SU-DHL-6 (cell line): ENCODE results near the gene ARHGEF4.

ENCODE experiments used
- H2AFZ ChIP-seq: fragments of 200-600 bp; sonication (generic); 2 replicates; pipeline ENCODE4 v1.6.1; 2014; ENCODE audit warnings: low read depth, mild to moderate bottlenecking, moderate library complexity, mixed read lengths, antibody characterized with exemption, low read length; ENCODE audit not compliant: severe bottlenecking
- H3F3A ChIP-seq: fragments of 200-600 bp; shearing (Covaris generic); 2 replicates; pipeline ENCODE4 v1.6.0; 2016; ENCODE audit warnings: antibody characterized with exemption, mild to moderate bottlenecking; ENCODE audit not compliant: insufficient read depth
- H3K27ac ChIP-seq: fragments of 200-600 bp; sonication (generic); 2 replicates; pipeline ENCODE4 v1.5.1; 2016; ENCODE audit warnings: low read depth, mild to moderate bottlenecking, low read length, moderate library complexity, mixed read lengths
- H3K27me3 ChIP-seq: fragments of 200-600 bp; sonication (generic), shearing (Covaris generic); 2 replicates; pipeline ENCODE4 v1.6.0; 2014; ENCODE audit warnings: mild to moderate bottlenecking, low read length
- H3K36me3 ChIP-seq: fragments of 200-600 bp; sonication (generic); 2 replicates; pipeline ENCODE4 v1.6.1; 2014; ENCODE audit warnings: mild to moderate bottlenecking, low read length, mixed read lengths
- H3K4me2 ChIP-seq: fragments of 300-600, 200-600 bp; shearing (Covaris generic), sonication (generic); 2 replicates; pipeline ENCODE4 v1.6.0; 2014; ENCODE audit warnings: low read length, low read depth, mild to moderate bottlenecking; ENCODE audit not compliant: poor library complexity, severe bottlenecking
- H3K4me3 ChIP-seq: fragments of 200-600 bp; sonication (generic); 2 replicates; pipeline ENCODE4 v1.5.1; 2014; ENCODE audit warnings: antibody characterized with exemption, low read length, mild to moderate bottlenecking, mixed read lengths; ENCODE audit not compliant: insufficient read depth, poor library complexity, severe bottlenecking
- H3K79me2 ChIP-seq: fragments of 200-600 bp; sonication (generic); 2 replicates; pipeline ENCODE4 v1.6.1; 2014; ENCODE audit warnings: mild to moderate bottlenecking, low read length, moderate library complexity; ENCODE audit not compliant: insufficient read depth
- H3K9ac ChIP-seq: fragments of 200-600 bp; sonication (generic); 2 replicates; pipeline ENCODE4 v1.7.0; 2014; ENCODE audit warnings: mild to moderate bottlenecking, low read length
- H3K9me2 ChIP-seq: fragments of 200-600 bp; sonication (generic); replicated peaks from 2 replicates; pipeline ENCODE4 v1.6.1; 2014; ENCODE audit warnings: low read length; ENCODE audit not compliant: insufficient read depth
- H3K9me3 ChIP-seq: fragments of 200-600 bp; sonication (generic); 2 replicates; pipeline ENCODE4 v1.6.1; 2014; ENCODE audit warnings: low read length, mixed read lengths; ENCODE audit not compliant: insufficient read depth
- H4K20me1 ChIP-seq: fragments of 200-600 bp; sonication (generic); 2 replicates; pipeline ENCODE4 v1.6.1; 2014; ENCODE audit warnings: low read depth, mild to moderate bottlenecking, antibody characterized with exemption, low read length, moderate library complexity, mixed read lengths
- EZH2phosphoT487 ChIP-seq: fragments of 200-600 bp; sonication (generic), shearing (Covaris generic); conservative IDR thresholded peaks from 2 replicates; pipeline ENCODE4 v1.6.1; 2018; ENCODE audit warnings: mild to moderate bottlenecking, antibody characterized with exemption, low read length, moderate library complexity, mixed read lengths
- TF ChIP-seq, protein P1 (sequence below): fragments of 200-600 bp; sonication (generic); IDR thresholded peaks from one replicate; pipeline ENCODE4 v1.5.1; 2017; ENCODE audit warnings: antibody characterized with exemption, mild to moderate bottlenecking, low read length, moderate library complexity; ENCODE audit not compliant: insufficient read depth, poor library complexity, severe bottlenecking

The ARHGEF4 gene

DNA sequence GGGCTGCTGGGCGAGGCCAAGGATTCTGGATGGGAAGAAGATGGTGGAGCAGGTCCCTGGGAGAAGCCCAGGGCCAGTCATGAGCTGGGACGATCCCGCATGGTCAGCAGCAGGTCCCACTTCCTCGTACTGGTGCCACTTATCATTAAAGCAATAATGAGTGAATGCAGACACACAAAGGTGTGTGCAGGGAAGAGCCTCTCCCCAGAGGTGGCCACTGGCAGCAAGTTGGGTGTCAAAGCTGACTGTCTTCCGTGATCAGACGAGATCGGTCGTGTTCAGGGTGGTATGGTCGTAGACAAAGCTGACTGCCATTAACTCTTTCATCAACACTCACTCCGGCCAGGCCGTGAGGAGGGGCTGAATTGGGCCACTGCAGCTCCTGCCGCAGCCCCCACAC, 10.3 kb upstream of the ARHGEF4 start:
- H3K9me2 ChIP-seq, result no peaks in the 10 kb centered on the region
- H2AFZ ChIP-seq, result no peak overlapping the region
- H3K4me2 ChIP-seq, result no peak overlapping the region
- H3K4me3 ChIP-seq, result no peak overlapping the region
- H3K79me2 ChIP-seq, result no peaks in the 10 kb centered on the region
- no peak overlapping the region for H3K9ac ChIP-seq
- H3K36me3 ChIP-seq, result no peaks in the 10 kb centered on the region
- H3K27me3 ChIP-seq, result no peaks in the 10 kb centered on the region
- no peaks in the 10 kb centered on the region for H4K20me1 ChIP-seq
- H3K9me3 ChIP-seq, result no peaks in the 10 kb centered on the region
- TF ChIP-seq, protein P1, sequence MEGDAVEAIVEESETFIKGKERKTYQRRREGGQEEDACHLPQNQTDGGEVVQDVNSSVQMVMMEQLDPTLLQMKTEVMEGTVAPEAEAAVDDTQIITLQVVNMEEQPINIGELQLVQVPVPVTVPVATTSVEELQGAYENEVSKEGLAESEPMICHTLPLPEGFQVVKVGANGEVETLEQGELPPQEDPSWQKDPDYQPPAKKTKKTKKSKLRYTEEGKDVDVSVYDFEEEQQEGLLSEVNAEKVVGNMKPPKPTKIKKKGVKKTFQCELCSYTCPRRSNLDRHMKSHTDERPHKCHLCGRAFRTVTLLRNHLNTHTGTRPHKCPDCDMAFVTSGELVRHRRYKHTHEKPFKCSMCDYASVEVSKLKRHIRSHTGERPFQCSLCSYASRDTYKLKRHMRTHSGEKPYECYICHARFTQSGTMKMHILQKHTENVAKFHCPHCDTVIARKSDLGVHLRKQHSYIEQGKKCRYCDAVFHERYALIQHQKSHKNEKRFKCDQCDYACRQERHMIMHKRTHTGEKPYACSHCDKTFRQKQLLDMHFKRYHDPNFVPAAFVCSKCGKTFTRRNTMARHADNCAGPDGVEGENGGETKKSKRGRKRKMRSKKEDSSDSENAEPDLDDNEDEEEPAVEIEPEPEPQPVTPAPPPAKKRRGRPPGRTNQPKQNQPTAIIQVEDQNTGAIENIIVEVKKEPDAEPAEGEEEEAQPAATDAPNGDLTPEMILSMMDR, result no peak
- no peak for TF ChIP-seq EZH2phosphoT487
- H3F3A ChIP-seq, result no peaks in the 10 kb centered on the region
- H3K27ac ChIP-seq, result no peak overlapping the region

DNA sequence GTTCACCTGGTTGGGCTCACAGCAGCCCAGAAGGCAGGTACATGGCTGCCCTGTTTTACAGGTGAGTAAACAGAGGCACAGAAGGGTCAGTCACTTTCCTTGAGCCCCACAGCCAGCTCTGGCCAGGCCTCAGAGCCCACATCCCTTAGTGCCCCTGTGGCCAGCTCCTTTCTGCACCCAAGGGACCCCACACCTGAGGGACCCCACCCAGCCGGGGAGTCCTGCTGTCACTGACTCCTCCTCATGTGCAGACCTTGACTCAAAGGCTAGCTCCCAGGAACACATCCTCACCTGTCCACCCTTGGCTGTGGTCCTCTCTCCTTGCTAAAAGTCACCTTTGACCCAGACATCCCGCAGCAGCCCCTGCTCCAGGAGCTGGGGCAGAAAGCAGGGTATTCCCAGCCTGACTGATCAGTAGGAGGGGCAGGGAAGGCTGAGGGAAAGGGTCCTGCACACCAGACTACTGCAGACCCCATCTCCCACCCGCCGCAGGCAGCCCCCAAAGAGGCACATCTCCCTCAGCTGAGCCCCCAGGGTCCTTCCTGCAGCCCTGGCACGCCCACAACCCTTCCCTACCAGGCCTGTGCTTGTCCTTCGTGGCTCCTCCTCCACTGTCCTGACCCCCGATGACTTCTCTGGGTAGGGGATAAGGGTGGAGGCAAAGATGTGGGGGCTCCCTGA, 9.8 kb upstream of the ARHGEF4 start:
- H2AFZ ChIP-seq, result no peak overlapping the region
- H3K9me2 ChIP-seq, result no peaks in the 10 kb centered on the region
- H3K27ac ChIP-seq, result no peak overlapping the region
- no peaks in the 10 kb centered on the region for H4K20me1 ChIP-seq
- H3K36me3 ChIP-seq, result no peaks in the 10 kb centered on the region
- no peaks in the 10 kb centered on the region for H3K79me2 ChIP-seq
- H3K4me3 ChIP-seq, result no peak overlapping the region
- no peaks in the 10 kb centered on the region for H3K27me3 ChIP-seq
- TF ChIP-seq, protein P1, result no peak
- TF ChIP-seq EZH2phosphoT487, result no peak
- H3K9ac ChIP-seq, result no peak overlapping the region
- H3F3A ChIP-seq, result no peaks in the 10 kb centered on the region
- no peaks in the 10 kb centered on the region for H3K9me3 ChIP-seq
- no peak overlapping the region for H3K4me2 ChIP-seq

DNA sequence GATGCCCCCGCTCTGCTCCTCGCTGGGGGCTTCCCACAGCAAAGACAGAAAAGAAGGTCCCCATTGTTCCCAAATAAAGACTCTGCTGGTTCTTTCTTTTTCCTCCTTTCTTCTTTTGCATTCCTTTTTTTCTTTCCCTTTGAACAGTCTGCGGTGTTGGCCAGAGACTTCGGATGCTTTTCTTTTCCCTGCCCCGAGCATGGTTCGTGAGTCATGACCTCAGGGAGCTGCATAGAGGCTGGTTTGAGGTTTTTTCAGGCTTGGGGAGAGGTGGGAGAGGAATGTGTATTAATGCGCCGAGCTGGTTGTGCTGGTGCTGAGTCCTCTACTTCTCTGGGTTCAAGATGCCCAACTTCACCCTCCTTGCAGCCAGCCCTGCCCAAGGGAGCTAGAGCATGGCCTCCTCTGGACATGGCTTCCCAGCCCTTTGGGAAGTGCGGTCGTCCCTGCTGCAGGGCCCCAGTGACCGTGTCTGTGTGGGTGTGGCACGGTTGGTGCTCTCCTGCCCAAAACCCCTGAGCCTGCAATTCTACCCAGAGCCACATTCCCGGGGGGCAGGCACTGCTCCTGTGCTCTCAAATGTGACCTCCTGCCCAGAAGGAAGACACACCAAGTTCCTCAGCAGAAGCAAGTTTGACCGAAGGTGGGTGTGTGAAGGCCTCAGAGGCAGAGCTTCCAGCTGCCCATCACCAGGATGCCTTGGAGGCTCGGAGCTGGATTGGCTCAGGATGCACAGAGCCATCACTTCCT, 9.0 kb upstream of the ARHGEF4 start:
- Histone ChIP-seq H4K20me1 (no peaks in the 10 kb centered on the region), H3K36me3 (no peaks in the 10 kb centered on the region), H3K27me3 (no peaks in the 10 kb centered on the region), H3K79me2 (no peaks in the 10 kb centered on the region), H3K9me3 (no peaks in the 10 kb centered on the region), H2AFZ (no peak overlapping the region), H3K9ac (no peak overlapping the region), H3K9me2 (no peaks in the 10 kb centered on the region), H3K4me2 (no peak overlapping the region), H3F3A (no peaks in the 10 kb centered on the region), H3K4me3 (no peak overlapping the region), H3K27ac (no peak overlapping the region)
- TF ChIP-seq, protein P1, result no peak
- no peak for TF ChIP-seq EZH2phosphoT487
